Type B pancreatic cell (in vitro differentiated cells): Measurements from ENCODE around the gene ARIH2. TPM values are rescaled to one million over a fixed set of nuclear protein-coding genes. Genes with fewer than 3 reads are reported as not detected.

Source experiments
- DNase-seq: peaks from one replicate; pipeline ENCODE4 v3.0.0; 2021; ENCODE audit warnings: mixed read lengths; ENCODE audit not compliant: unreplicated experiment; ENCODE audit errors: extremely low spot score
- H3K27ac Mint-ChIP-seq: 2 replicates; pipeline ENCODE4 v1.8.0; 2021; ENCODE audit warnings: mild to moderate bottlenecking, mixed read lengths
- H3K27me3 Mint-ChIP-seq: 2 replicates; pipeline ENCODE4 v1.8.0; 2021; ENCODE audit warnings: mixed read lengths
- H3K36me3 Mint-ChIP-seq: 2 replicates; pipeline ENCODE4 v1.8.0; 2021; ENCODE audit warnings: mixed read lengths
- H3K4me1 Mint-ChIP-seq: one replicate; pipeline ENCODE4 v1.8.0; 2021; ENCODE audit warnings: mixed read lengths; ENCODE audit not compliant: unreplicated experiment
- H3K4me3 Mint-ChIP-seq: 2 replicates; pipeline ENCODE4 v1.8.0; 2021; ENCODE audit warnings: mild to moderate bottlenecking, mixed read lengths
- H3K9me3 Mint-ChIP-seq: 2 replicates; pipeline ENCODE4 v1.8.0; 2021; ENCODE audit warnings: mixed read lengths
- long read RNA-seq: library from polyadenylated mRNA; unstranded; transcript quantifications from one replicate; pipeline ENCODE4 v2.0.0, GENCODE V29; 2020
- total RNA-seq: library from RNA; stranded (reverse); gene quantifications from 2 replicates; pipeline ENCODE4 v1.2.1, GENCODE V29; 2021; ENCODE audit warnings: low replicate concordance
- TF ChIP-seq, protein P1 (sequence below): fragments of 200-600 bp; sonication (generic); conservative IDR thresholded peaks from 2 replicates; pipeline ENCODE4 v1.5.0; 2021; ENCODE audit warnings: antibody characterized with exemption, mild to moderate bottlenecking

The ARIH2 gene
- total RNA-seq: 82.3 and 84.4 TPM in 2 replicates
- long read RNA-seq, full-length matches to known transcripts: 157 of 346 reads
- long read RNA-seq, partial matches to known transcripts: 52 of 346 reads
- long read RNA-seq, other reads (novel, unspliced or antisense): 137 of 346 reads

DNA sequence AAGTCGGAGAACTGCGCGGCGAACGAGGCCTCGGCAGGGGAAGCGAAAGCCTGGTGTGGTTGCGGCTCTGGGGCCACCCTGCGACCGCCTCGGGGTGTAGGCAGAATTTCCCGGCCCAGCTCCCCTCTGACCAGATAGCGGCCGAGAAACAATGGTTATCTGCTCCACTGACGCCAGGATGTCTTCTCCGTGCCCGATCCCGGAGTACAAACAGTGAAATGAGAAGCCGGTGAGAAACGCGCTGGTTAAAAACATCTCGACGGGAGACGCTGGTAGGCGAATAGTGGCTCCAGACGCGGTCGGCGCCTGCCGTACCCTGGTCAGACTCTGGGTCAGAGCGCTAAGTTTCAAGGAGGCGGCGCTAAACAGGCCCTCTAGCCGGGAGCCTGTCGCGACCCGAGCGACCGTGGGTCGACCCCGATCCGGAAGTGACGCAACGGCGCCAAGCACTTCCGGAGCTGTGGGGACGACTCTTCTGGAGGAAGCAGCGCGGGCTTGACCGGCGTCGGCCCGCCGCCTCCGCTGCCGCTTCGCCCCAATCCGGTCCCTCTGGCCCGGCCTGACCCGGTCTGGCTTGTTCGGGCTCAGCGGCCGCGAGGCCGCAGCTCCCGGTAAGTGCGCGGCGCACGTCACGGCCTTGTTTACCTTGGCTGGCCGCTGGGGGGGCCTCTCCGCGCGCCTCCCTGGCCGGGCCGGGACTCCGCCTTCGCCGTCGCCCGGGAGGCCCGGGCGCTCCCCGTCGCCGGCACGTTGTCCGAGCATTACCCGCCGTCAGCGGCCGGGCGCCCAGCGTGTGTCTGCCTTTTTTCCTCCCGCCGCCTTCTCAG lies at the start of gene ARIH2:
Gene ARIH2, plus strand, starts transcription at position 455 of the 827 bp plus-strand sequence. CDS start 8,717 bp downstream, outside the sequence.
- Mint-ChIP-seq H3K4me1 (peaks cover 10% of the 10 kb centered on the region), H3K9me3 (no peaks in the 10 kb centered on the region), H3K27ac (peak within 1 kb of the TSS; percentile 97), H3K4me3 (peak within 1 kb of the TSS; percentile 94), H3K36me3 (peaks cover 8% of the 10 kb centered on the region), H3K27me3 (no peaks in the 10 kb centered on the region)
- TF ChIP-seq, protein P1, sequence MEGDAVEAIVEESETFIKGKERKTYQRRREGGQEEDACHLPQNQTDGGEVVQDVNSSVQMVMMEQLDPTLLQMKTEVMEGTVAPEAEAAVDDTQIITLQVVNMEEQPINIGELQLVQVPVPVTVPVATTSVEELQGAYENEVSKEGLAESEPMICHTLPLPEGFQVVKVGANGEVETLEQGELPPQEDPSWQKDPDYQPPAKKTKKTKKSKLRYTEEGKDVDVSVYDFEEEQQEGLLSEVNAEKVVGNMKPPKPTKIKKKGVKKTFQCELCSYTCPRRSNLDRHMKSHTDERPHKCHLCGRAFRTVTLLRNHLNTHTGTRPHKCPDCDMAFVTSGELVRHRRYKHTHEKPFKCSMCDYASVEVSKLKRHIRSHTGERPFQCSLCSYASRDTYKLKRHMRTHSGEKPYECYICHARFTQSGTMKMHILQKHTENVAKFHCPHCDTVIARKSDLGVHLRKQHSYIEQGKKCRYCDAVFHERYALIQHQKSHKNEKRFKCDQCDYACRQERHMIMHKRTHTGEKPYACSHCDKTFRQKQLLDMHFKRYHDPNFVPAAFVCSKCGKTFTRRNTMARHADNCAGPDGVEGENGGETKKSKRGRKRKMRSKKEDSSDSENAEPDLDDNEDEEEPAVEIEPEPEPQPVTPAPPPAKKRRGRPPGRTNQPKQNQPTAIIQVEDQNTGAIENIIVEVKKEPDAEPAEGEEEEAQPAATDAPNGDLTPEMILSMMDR: peak; percentile 45
- DNase-seq: peak; percentile 94

DNA sequence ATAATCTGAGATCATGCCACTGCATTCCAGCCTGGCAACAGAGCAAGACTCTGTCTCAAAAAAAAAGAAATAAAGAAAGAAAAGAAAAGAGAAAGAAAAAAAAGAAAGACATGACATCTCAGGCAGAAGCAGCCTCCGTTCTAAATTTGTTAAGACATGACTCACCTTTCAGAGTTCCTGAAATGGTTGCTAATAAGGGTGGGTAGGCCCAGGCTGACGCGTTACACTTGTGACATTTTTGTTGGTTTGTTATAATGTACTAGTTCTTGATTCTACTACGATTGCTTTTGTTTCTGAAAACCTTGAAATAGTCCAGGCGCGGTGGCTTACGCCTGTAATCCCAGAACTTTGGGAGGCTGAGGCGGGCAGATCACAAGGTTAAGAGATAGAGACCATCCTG lies 41.0 kb upstream of the ARIH2 start:
- no peaks in the 10 kb centered on the region for H3K4me1 Mint-ChIP-seq
- H3K36me3 Mint-ChIP-seq: no peaks in the 10 kb centered on the region
- no peak overlapping the region for H3K4me3 Mint-ChIP-seq
- H3K27me3 Mint-ChIP-seq: no peaks in the 10 kb centered on the region
- TF ChIP-seq, protein P1: no peak
- no peak for DNase-seq
- no peak overlapping the region for H3K27ac Mint-ChIP-seq
- no peaks in the 10 kb centered on the region for H3K9me3 Mint-ChIP-seq

DNA sequence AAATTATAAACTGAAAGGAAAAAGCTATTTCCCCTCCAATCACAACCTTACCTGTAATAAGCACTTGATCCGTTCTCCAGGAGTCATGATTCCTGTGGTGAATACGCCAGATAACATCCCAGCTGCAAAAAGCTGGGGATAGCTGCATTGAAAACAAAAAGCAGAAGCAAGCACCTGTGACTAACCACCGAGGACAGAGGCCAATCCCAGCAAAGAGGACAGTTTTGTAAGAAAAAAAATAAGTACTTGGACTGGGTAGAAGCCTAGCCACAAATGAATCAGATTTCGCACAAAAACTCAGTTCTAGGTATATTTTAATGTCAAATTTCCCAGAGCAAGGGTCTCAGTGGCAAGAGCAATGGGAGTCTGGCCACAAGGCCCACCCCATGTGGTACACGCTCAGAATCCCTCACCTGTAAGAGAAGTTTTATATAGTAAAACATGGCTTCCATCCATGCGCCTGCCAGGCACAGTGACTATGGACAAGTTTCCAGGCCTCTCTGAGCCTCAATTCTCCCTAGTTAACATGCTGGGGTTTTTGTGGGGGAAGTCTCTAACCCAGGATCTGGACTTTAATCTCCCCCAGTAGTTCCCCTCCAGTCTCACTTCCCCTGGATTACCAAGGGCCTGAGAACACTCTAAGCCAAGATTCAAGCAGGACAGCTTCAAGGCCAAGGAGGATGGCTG lies 39.2 kb upstream of the ARIH2 start:
- Mint-ChIP-seq H3K4me3 (no peak overlapping the region), H3K4me1 (no peaks in the 10 kb centered on the region), H3K9me3 (no peaks in the 10 kb centered on the region), H3K27ac (no peak overlapping the region), H3K27me3 (no peaks in the 10 kb centered on the region), H3K36me3 (no peaks in the 10 kb centered on the region)
- DNase-seq: no peak
- TF ChIP-seq, protein P1: no peak

DNA sequence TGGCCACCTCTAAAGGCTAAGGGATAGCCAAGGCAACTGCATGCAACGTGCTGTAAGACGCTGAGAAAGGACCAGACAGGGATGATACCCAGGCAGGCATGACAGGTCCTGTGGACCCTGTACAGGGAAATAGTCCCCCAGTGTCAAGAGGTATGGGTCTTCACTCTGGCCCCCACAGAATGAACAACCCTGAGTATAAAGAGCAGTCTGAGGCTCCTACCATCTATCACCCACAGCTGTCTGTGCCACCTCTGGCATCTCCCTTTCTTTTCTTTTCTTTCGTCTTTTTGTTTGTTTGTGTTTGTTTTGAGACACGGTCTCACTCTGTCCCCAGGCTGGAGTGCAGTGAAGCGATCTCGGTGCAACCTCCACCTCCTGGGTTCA lies 38.7 kb upstream of the ARIH2 start:
- Mint-ChIP-seq H3K27ac (no peak overlapping the region), H3K36me3 (no peaks in the 10 kb centered on the region), H3K4me1 (no peaks in the 10 kb centered on the region), H3K4me3 (no peak overlapping the region), H3K9me3 (no peaks in the 10 kb centered on the region), H3K27me3 (no peaks in the 10 kb centered on the region)
- TF ChIP-seq, protein P1: no peak
- DNase-seq: no peak

DNA sequence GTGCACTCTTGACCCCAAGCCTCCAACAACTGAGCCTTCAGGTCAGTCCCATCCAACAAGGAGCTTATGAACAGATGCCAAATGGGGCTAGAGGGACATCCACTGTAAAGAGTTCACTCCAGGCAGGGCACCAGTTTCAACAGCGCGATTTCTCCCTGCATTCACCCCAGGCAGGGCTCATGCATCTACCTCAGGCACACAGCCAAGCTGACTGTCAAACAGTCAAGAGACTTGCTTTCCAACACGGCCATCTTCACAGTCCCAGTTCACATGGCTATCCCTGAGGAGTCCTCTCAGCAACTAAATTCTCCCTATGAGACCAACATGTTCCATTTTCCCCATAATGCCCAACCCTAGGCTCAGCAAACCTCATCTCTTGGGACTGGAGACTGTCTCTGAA lies 37.6 kb upstream of the ARIH2 start:
- no peaks in the 10 kb centered on the region for H3K27me3 Mint-ChIP-seq
- H3K27ac Mint-ChIP-seq: no peak overlapping the region
- H3K4me1 Mint-ChIP-seq: no peaks in the 10 kb centered on the region
- H3K36me3 Mint-ChIP-seq: no peaks in the 10 kb centered on the region
- H3K9me3 Mint-ChIP-seq: no peaks in the 10 kb centered on the region
- TF ChIP-seq, protein P1: no peak
- no peak for DNase-seq
- H3K4me3 Mint-ChIP-seq: no peak overlapping the region
